NCI-H69 (cell line): Measurements from ENCODE around the gene MEF2D.

Source experiments
- DNase-seq: peaks from one replicate; lab custom pipeline; 2025; lab: John Stamatoyannopoulos, UW

Gene MEF2D

GRCh38 chr1:156487862-156488261, 12.7 kb downstream of the MEF2D start:
- no peak for DNase-seq

- peak; percentile 60 for DNase-seq
Observed at GRCh38 chr1:156486421-156487344, 13.9 kb downstream of the MEF2D start.

- DNase-seq = no peak
Observed at GRCh38 chr1:156485984-156486383, 14.6 kb downstream of the MEF2D start.

- DNase-seq = no peak
Observed at GRCh38 chr1:156484480-156485058, 16.0 kb downstream of the MEF2D start.

- DNase-seq = no peak
Observed at GRCh38 chr1:156483397-156483796, 17.2 kb downstream of the MEF2D start.

- DNase-seq = no peak
Observed at GRCh38 chr1:156482276-156482675, 18.3 kb downstream of the MEF2D start.

GRCh38 chr1:156481527-156481926, 19.0 kb downstream of the MEF2D start:
- no peak for DNase-seq

- DNase-seq = peak; percentile 54
Observed at GRCh38 chr1:156480411-156481192, 20.0 kb downstream of the MEF2D start.

GRCh38 chr1:156480016-156480370, 20.6 kb downstream of the MEF2D start:
- no peak for DNase-seq

- DNase-seq = no peak
Observed at GRCh38 chr1:156479093-156480015, 21.2 kb downstream of the MEF2D start.

- DNase-seq = no peak
Observed at GRCh38 chr1:156478250-156478627, 22.3 kb downstream of the MEF2D start.

GRCh38 chr1:156477526-156478249, 22.9 kb downstream of the MEF2D start:
- DNase-seq = no peak

- no peak for DNase-seq
Observed at GRCh38 chr1:156476501-156477298, 23.9 kb downstream of the MEF2D start.

- no peak for DNase-seq
Observed at GRCh38 chr1:156475568-156476500, 24.7 kb downstream of the MEF2D start.

- DNase-seq = no peak
Observed at GRCh38 chr1:156474966-156475365, 25.6 kb downstream of the MEF2D start.

GRCh38 chr1:156471496-156472490, 28.8 kb downstream of the MEF2D start:
- peak; percentile 99 for DNase-seq

- no peak for DNase-seq
Observed at GRCh38 chr1:156470473-156470872, 30.1 kb downstream of the MEF2D start.
